ENCODE measurements around the gene CYYR1.

The CYYR1 gene

GRCh38 chr21:26593800-26594199, 20.7 kb upstream of the CYYR1 start:
- DNase-seq (ENCODE audit: low spot score) = no peak
- Histone ChIP-seq H3K27ac (no peak overlapping the region), H3K4me3 (no peak overlapping the region)
- no peak for TF ChIP-seq CTCF (IDR thresholded peaks at IDR 0.05)

GRCh38 chr21:26591543-26591942, 18.5 kb upstream of the CYYR1 start:
- DNase-seq (ENCODE audit: low spot score) = no peak
- no peak for TF ChIP-seq CTCF (IDR thresholded peaks at IDR 0.05)
- no peak overlapping the region for H3K4me3 ChIP-seq

GRCh38 chr21:26588446-26588845, 15.4 kb upstream of the CYYR1 start:
- Histone ChIP-seq H3K27ac (no peak overlapping the region), H3K4me3 (peak overlapping the region; percentile 37)
- TF ChIP-seq CTCF (IDR thresholded peaks at IDR 0.05) = no peak
- DNase-seq (ENCODE audit: low spot score) = no peak

More at GRCh38 chr21:26591543-26591942, 18.5 kb upstream of the CYYR1 start:
- H3K27ac ChIP-seq = no peak overlapping the region

- TF ChIP-seq CTCF (IDR thresholded peaks at IDR 0.05) = no peak
- H3K27ac ChIP-seq = no peak overlapping the region
- DNase-seq (ENCODE audit: low spot score) = no peak
- H3K4me3 ChIP-seq = peak overlapping the region; percentile 37
Measured at GRCh38 chr21:26587736-26588201, 14.7 kb upstream of the CYYR1 start.

GRCh38 chr21:26583769-26584168, 10.7 kb upstream of the CYYR1 start:
- no peak for TF ChIP-seq CTCF (IDR thresholded peaks at IDR 0.05)
- DNase-seq (ENCODE audit: low spot score) = no peak
- H3K27ac ChIP-seq = no peak overlapping the region
- no peak overlapping the region for H3K4me3 ChIP-seq

- no peak for DNase-seq (ENCODE audit: low spot score)
- TF ChIP-seq CTCF (IDR thresholded peaks at IDR 0.05) = no peak
- Histone ChIP-seq H3K27ac (no peak overlapping the region), H3K4me3 (no peak overlapping the region)
Measured at GRCh38 chr21:26581818-26582217, 8.7 kb upstream of the CYYR1 start.

- DNase-seq (ENCODE audit: low spot score) = no peak
- no peak for TF ChIP-seq CTCF (IDR thresholded peaks at IDR 0.05)
- peak overlapping the region; percentile 59 for H3K4me3 ChIP-seq
- no peak overlapping the region for H3K27ac ChIP-seq
Measured at GRCh38 chr21:26572076-26572701, 897 bp downstream of the CYYR1 start.
